Embryonic facial prominence (tissue), 1 donor: ENCODE measurements around the gene SURF4.
"Not testable (repeated sequence)": the region's sequence is repeated elsewhere in the genome, so short reads cannot be mapped to it uniquely, and the experiment has no call there.

Experiments used
- DNase-seq: peaks from one replicate; pipeline ENCODE4 v3.0.0-alpha.2; 2016; ENCODE audit errors: extremely low spot score

The SURF4 gene

GRCh38 chr9:133334888-133335287 lies 41.0 kb downstream of the SURF4 start:
- not testable (repeated sequence) for DNase-seq

GRCh38 chr9:133334161-133334560 lies 41.7 kb downstream of the SURF4 start:
- DNase-seq, result no peak

DNA sequence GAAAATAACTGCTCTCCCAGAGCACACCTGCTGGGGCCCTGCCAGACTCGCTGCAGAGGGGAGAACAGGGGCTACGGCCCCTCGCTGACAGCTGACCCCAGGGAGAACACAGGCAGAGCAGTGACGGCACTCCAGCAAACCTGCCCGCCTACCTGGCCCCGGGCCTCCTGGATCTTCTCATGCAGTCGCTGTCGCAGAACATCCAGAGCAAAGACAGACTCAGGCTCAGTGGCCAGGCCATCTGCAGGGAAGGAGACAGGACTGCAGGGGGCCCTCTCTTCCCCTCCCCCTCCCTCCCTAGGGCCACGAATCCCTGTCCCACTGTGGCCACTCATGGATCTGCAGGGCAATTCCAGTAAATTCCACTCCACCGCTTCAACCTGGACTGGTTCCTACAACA lies 42.3 kb downstream of the SURF4 start:
- no peak for DNase-seq

DNA sequence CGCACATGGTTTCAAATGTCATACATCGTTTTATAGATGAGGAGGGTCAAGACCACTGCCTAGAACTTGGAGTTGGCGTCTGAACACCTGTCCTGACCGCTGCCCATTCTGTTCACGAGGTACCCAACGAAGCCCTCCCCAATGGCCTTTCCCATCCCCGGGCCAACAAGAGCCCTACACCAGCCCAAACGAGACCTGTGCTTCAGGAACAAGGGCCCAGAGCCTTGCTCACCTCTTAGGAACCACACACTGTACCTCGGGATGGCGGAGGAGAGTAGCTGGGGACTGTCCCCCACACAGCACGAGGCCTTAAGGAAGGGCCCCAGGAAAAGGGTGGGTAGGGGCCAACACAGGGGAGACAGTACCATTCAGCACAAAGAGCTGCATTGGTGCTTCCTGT lies 42.8 kb downstream of the SURF4 start:
- DNase-seq, result no peak

GRCh38 chr9:133332381-133332730 lies 43.5 kb downstream of the SURF4 start:
- DNase-seq, result no peak

DNA sequence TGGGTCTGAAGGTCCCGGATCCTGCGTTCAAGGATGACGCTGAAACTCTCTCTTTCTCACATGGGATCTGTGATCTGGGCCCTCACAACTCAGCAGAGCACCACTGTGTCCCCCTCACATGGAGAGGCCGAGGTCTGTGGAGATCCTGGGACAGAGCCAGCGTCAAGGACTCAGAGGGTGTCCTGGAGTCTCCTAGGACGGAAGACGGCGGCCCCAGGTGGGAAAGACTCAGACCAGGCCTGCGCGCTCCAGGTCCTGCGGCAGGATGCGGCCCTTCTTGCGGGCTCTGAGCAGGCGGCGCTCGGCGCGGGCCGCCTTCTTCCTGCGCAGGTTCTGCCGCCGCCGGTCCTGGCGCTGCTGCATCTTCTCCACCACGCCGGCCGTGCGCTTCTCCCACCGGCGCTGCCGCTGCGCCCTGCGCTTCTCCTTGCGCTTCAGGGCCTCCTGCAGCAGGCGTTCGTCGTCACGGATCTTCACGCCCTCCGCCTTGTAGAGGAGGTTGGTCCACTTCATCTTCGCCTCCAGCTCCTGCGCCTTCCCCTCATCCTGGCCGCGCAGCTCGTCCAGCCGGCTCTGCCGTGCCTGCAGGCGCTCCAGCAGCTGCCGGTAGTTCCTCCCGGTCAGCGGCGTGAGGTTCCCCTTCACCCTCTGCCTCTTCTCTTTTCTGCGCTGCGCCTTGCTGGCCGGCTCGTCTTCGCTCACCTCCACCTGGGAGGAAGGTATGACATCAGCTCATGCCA lies 44.0 kb downstream of the SURF4 start:
- no peak for DNase-seq

DNA sequence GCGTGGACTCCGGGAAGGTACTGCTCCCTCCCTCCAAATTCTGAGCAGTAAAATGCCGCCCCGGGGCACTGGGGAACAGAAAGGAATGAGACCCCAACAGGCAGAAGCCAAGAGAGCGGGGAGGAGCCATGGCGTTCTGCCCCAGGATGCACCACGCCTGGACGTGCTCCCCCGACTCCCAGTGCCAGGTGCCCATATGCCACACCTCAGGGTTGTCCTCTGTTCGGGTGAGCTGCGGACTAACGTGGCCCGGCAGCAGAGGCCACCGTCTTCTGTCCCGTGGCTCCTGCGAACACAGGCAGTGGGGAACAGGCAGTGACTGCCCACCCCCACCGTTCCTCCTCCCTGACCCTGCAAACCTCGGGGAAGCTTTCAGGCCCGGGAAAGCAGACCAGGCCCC lies 44.6 kb downstream of the SURF4 start:
- no peak for DNase-seq

DNA sequence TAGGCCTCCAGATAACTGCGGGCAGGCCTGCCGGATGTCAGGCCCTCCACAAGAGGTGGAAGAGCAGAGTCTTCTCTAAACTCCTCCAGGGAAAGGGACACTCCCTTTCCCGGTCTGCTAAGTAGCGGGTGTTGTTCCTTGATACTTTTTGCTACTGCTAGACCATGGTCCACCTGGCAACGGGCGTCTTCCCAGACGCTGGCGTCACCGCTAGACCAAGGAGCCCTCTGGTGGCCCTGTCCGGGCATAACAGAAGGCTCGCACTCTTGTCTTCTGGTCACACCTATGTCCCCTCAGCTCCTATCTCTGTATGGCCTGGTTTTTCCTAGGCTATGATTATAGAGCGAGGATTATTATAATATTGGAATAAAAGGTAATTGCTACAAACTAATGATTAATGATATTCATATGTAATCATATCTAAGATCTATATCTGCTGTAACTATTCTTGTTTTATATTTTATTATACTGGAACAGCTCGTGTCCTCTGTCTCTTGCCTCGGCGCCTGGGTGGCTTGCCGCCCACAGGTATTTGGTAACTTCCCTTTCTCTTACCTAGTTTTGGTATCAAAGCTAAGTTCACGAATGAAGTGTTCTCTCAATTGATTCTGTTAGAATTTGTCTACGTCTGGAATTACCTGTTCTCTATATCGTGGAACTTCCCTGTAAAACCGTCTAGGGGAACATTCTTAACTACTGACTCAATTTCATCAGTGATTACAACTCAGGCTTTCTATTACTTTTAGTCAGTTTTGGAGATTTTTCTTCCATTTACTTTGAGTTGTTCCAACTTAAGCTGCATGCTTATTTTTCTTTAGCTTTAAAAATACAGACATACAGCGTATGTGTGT lies 46.3 kb downstream of the SURF4 start:
- DNase-seq, result not testable (repeated sequence)

GRCh38 chr9:133327834-133328484 lies 47.9 kb downstream of the SURF4 start:
- no peak for DNase-seq

DNA sequence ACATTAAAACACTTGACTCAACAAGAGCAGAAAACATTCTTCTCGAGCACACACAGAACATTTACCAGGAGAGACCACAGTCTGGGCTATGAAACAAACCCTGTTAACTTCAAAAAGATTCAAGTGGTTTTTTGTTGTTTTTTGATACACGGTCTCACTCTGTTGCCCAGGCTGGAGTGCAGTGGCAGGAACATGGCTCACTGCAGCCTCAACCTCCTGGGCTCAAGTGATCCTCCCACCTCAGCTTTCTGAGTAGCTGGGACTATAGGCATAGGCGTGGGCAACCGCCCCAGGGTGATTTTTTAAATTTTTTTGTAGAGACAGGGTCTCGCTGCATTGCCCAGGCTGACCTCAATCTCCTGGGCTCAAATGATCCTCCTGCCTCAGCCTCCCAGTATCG lies 48.8 kb downstream of the SURF4 start:
- not testable (repeated sequence) for DNase-seq

DNA sequence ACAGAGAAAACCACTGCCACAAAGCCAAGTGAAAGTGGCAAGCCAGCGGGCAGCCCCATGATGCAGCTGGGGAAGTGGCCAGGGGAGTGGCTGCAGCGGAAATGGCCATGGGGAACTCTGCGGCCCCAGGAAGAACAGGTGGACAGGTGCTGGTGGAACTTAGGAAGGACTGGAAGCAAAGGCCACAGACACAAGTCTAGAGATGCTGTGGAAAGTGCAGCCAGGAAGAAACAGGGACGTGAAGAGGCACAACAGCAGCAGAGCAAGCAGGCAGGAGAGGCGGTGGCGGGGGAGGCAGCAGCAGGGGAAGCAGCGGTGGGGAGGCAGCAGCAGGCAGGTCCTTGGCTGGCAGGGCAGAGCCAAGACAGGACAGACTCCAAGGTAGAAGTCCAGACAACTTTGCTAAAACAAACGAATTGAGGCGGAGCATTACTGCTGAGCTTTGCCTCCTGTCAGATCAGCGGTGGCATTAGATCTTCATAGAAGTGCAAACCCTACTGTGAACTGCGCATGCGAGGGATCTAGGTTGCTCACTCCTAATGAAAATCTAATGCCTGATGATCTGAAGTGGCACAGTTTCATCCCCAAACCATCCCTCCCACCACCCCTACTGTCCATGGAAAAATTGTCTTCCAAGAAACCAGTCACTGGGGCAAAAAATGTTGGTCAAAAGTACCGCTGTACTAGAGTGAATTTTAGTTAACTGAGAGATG lies 51.7 kb downstream of the SURF4 start:
- no peak for DNase-seq

DNA sequence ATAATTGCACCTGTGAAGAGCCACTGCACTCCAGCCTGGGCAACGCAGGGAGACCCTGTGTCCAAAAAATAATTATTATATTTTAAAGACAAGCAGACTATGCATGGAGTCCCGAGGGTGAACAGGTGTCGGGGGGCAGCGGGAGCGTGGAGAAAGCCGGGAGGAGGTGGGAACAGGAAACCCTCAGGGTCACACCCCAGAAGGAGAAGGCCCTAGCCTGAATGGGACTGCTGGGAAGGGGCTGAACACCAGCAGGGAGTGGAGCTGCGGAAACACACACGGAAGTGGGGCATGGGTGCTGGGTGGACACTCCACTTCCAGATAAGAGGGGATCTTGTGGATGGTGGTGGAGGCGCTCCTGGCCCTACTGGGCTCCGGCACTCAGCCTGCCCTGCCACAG lies 52.6 kb downstream of the SURF4 start:
- no peak for DNase-seq

DNA sequence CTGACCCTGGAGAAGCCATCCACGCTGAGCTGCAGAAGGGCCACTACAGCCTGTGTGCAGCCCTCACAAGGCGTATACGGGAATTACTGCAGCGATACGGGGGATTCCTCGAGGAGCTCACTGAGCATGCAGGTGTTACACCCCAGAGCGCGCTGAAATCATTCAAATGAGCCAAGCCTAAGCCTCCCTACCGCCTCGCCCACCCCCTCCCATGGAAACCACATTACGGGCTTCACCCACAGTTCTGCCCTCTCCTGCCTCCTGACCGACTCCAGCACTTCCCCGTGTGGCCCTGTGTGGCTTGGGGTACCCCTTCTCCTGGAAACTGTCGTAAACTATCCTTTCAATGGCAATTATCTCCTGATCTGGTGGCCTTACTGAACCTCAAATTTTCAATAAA lies 53.2 kb downstream of the SURF4 start:
- no peak for DNase-seq

DNA sequence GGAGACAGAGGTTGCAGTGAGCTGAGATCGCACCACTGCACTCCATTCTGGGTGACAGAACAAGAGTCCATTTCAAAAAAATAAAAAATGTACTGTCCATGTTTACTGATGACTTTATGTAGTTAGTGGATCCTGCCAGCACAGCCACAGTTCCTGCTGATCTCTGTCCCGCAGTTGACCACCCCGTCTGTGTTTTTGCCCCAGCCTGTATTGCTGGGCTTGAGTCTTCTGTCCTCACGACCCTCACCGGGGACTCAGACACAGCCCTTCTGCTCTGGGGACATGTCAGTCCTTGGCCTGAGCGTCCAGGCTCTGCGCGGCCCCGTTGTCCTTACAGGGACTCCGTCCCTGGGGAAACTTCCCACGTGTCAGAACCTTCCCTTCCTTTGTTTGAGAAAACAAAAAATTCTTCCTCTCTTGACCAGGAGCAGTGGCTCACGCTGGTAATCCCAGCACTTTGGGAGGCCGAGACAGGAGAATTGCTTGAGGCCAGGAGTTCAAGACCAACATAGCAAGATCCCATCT lies 54.4 kb downstream of the SURF4 start:
- no peak for DNase-seq

DNA sequence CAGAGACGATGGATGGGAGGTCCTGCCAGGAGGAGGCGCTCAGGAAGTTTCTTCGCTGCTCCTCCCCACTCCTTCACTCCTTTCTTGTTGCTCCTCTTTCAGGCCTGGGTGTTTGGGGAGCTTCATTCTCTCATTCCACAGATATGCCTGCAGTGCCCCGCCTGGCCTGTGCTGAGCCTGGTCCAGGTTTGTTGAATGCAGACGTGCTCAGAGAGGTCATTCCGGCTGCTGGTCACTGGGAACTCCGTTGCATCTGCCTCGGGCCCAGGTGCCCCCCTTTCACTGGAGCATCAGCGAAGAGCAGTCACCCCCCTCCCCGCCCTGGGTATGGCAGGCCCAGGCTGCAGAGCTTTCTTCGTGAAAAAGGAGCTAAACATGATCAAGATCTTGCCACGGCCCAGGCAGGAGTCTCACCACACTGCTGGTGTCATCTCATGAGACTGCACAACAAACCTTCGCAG lies 55.4 kb downstream of the SURF4 start:
- no peak for DNase-seq

GRCh38 chr9:133317551-133317950 lies 58.3 kb downstream of the SURF4 start:
- not testable (repeated sequence) for DNase-seq

DNA sequence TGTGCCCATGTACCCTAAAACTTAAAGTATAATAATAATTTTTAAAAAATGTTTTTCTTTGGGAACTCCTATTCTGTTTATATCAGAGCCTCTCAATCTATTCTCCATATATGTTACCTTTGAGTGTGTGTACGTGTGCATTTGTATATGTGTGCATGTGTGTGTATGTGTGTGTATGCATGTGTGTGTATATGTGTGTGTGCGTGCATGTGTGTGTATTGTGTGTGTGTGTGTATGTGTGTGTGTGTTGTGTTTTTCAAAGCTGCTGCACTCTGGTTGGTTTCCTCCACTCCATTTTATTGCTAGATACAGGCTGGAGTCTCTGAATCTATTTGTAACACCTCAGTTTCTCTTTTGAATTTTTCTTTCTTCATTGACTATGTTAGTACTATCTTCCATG lies 59.9 kb downstream of the SURF4 start:
- no peak for DNase-seq
